Muscle layer of duodenum (tissue), 2 donors: ENCODE results near the gene CFI.

Experiments used
- H3K27ac ChIP-seq: one replicate; pipeline ENCODE4 v1.7.0; 2013; ENCODE audit warnings: mild to moderate bottlenecking, low read length
- H3K27me3 ChIP-seq: one replicate; pipeline ENCODE4 v1.7.0; 2013; ENCODE audit warnings: low read depth, mild to moderate bottlenecking, control low read depth, low read length
- H3K36me3 ChIP-seq, 2 donors: one replicate each; pipeline ENCODE4 v1.7.0; 2013; ENCODE audit warnings: low read length in 2 of 2, control low read depth in 1 of 2, mild to moderate bottlenecking in 1 of 2; ENCODE audit not compliant: insufficient read depth in 2 of 2, control insufficient read depth in 1 of 2
- H3K4me1 ChIP-seq, 2 donors: one replicate each; pipeline ENCODE4 v1.7.0; 2013; ENCODE audit warnings: low read length in 2 of 2, mild to moderate bottlenecking in 2 of 2, control low read depth in 1 of 2, moderate library complexity in 1 of 2; ENCODE audit not compliant: insufficient read depth in 2 of 2, control insufficient read depth in 1 of 2
- H3K4me3 ChIP-seq, 2 donors: one replicate each; pipeline ENCODE4 v1.7.0; 2013; ENCODE audit warnings: low read length in 2 of 2, low read depth in 1 of 2, mild to moderate bottlenecking in 1 of 2
- H3K9me3 ChIP-seq, 2 donors: one replicate each; pipeline ENCODE4 v1.7.0; 2013; ENCODE audit warnings: low read length in 2 of 2, control low read depth in 1 of 2, mild to moderate bottlenecking in 1 of 2; ENCODE audit not compliant: control insufficient read depth in 1 of 2
- donor health status: healthy.

Gene CFI

GRCh38 chr4:109818268-109818667 is 16.5 kb upstream of the CFI start:
- peaks cover 0 to 15% of the 10 kb centered on the region in 2 donors for H3K4me1 ChIP-seq
- H3K36me3 ChIP-seq = peaks cover 17 to 37% of the 10 kb centered on the region in 2 donors
- no peak overlapping the region for H3K4me3 ChIP-seq

DNA sequence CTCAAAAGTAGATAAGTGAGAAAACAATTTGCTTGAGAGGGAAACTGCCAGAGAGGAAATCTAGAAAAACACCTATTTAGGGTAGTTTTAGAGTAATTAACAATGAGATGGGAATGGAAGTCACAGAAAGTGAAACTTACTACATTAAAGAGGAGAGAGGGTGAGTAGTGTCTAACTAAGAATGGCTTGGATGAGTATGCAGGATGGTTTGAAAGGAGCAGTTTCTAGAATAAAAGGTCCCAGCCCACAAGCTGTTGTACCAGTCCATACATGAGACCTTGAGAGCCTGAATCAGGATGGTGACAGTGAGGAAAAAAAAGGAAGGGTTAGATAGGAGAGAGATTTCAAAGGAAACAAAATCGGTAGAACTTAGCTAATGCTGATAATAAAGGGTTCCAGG is 15.1 kb upstream of the CFI start:
- H3K4me3 ChIP-seq = peak overlapping the region; percentile 96 to 97

More at GRCh38 chr4:109818268-109818667, 16.5 kb upstream of the CFI start:
- Histone ChIP-seq H3K9me3 (no peaks in the 10 kb centered on the region), H3K27me3 (no peaks in the 10 kb centered on the region), H3K27ac (no peak overlapping the region)

DNA sequence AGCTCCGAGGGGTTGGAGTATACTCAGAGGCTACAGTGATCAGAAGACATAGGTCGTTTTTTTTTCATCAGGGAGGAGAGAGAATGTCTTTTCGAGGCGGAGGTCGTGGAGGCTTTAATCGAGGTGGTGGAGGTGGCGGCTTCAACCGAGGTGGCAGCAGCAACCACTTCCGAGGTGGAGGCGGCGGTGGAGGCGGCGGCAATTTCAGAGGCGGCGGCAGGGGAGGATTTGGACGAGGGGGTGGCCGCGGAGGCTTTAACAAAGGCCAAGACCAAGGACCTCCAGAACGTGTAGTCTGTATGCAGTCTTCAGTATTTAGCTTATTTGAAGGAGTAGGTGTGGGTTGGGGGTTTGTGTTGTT is 14.3 kb upstream of the CFI start:
- H3K9me3 ChIP-seq = no peaks in the 10 kb centered on the region
- peak overlapping the region; percentile 94 for H3K27ac ChIP-seq
- H3K36me3 ChIP-seq = peaks cover 14 to 17% of the 10 kb centered on the region in 2 donors
- peaks cover 0 to 15% of the 10 kb centered on the region in 2 donors for H3K4me1 ChIP-seq
- peak overlapping the region; percentile 96 to 97 for H3K4me3 ChIP-seq
- H3K27me3 ChIP-seq = no peaks in the 10 kb centered on the region

More for the DNA sequence above, 15.1 kb upstream of the CFI start:
- peaks cover 14 to 25% of the 10 kb centered on the region in 2 donors for H3K36me3 ChIP-seq
- no peaks in the 10 kb centered on the region for H3K9me3 ChIP-seq
- H3K27ac ChIP-seq = no peak overlapping the region
- peaks cover 0 to 15% of the 10 kb centered on the region in 2 donors for H3K4me1 ChIP-seq
- no peaks in the 10 kb centered on the region for H3K27me3 ChIP-seq

DNA sequence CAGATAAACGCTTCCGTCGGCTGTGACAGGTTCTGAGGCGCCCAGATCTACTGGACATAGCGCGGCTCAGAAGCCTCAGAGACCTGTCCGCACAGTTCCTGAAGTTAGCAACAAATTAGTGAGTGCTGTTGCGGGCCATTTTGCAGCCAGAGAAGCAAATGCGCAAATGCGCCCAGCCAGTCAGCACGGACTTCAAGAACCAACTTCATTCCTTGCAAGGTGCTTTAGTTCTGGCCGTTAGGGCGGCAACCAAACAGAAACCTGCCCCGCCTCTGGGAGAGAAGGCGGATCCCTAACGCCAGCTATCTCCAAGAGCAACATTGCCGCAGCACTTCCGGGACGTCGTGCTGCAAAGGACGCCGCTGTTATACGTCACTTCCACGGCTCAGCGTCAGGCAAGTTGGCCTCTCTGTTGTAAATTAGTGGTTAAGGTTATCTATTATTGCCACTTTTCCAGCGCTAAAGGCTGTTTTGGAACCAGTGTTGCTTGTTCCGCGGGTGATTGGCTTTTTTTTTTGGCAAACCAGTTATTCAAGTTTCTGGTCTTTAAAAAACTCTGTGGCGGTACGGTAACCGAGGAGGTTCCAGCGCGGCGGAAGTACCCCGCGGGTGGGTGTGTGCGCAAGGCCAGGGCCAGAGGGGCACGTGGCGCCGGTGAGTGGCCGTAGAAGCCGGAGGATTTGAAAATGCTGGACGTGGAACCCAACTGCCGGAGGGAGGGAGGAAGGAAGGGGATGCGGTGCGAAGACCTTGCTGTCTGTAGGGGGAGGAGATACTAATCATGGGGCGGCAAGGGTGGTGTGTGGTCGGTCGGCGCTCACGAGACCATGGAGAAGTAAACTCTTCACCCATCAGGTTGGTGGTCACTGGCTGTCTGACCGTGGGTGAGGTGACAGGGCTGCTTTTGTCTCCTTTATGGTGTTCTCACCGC is 13.6 kb upstream of the CFI start, which contains the start of gene GAR1:
TSS of gene GAR1 (plus strand) at position 612 of the 931 bp plus-strand sequence. CDS start 403 bp downstream, outside the sequence.
- no peaks in the 10 kb centered on the region for H3K9me3 ChIP-seq
- H3K27ac ChIP-seq = peak within 1 kb of the TSS; percentile 94
- H3K27me3 ChIP-seq = no peaks in the 10 kb centered on the region
- H3K4me3 ChIP-seq = peak within 1 kb of the TSS; percentile 96 to 97
- peaks cover 12 to 14% of the 10 kb centered on the region in 2 donors for H3K36me3 ChIP-seq
- peaks cover 0 to 15% of the 10 kb centered on the region in 2 donors for H3K4me1 ChIP-seq

DNA sequence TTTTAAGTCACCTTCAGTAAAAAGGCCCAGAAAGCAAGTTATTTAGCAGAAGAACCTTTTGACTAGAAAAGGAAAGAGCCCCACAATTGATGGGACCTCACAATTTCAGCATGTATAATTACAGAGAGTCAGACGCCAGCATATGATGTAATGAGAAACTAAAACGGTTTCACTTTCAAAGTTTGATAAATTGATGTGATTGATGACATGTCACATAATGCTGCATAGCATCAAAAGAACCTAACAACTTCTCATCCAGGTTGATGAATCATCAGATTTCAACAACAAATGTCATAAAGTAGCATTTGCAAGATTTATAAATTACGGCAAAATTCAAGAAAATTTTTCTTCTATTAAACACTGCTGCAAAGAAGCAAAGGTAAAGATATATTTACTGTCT is 9.9 kb upstream of the CFI start:
- Histone ChIP-seq H3K27ac (no peak overlapping the region), H3K36me3 (no peaks in the 10 kb centered on the region), H3K4me3 (no peak overlapping the region), H3K4me1 (peaks cover 0 to 8% of the 10 kb centered on the region in 2 donors), H3K9me3 (no peaks in the 10 kb centered on the region), H3K27me3 (no peaks in the 10 kb centered on the region)

DNA sequence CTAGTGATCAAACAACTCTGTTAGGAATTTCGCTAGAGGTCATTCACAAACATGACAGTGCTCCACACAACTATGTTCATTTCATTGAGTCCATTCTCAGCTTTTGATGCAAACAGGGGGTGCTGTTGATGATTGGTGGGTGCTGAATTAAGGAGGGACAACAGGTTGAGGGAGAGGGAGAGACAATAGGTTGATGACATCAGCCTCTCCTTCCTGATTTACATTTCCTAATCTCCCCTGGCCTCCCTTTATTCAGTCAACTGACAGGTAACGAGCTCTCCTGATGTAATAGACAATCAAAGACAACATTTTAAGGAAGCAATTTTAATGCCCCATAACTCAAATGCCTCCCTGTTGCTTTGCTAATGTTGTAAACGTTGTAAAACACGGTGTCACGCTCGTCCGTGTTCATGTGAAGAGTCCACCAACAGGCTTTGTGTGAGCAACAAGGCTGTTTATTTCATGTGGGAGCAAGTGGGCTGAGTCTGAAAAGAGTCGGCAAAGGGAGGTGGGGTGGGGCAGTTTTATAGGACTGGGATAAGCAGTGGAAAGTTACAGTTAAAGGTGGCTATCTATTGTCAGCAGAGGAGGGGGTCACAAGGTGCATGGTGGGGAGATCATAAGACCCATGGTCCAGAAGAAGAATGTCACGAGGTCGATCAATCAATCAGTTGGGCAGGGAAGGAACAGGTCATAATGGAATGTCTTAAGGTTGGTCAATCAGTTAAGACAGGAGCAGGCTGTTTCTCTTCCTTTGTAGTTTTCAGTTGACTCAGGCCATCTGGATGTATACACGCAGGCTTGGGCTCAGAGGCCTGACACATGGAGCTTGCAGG is 9.0 kb upstream of the CFI start:
- Histone ChIP-seq H3K36me3 (no peaks in the 10 kb centered on the region), H3K27ac (no peak overlapping the region), H3K9me3 (no peaks in the 10 kb centered on the region), H3K27me3 (no peaks in the 10 kb centered on the region), H3K4me3 (no peak overlapping the region), H3K4me1 (no peaks in the 10 kb centered on the region)

- Histone ChIP-seq H3K36me3 (no peaks in the 10 kb centered on the region), H3K27me3 (no peaks in the 10 kb centered on the region), H3K4me1 (no peaks in the 10 kb centered on the region), H3K9me3 (no peaks in the 10 kb centered on the region), H3K27ac (no peak overlapping the region), H3K4me3 (no peak overlapping the region)
These were observed 7.9 kb upstream of the CFI start for GRCh38 chr4:109809655-109810054.

DNA sequence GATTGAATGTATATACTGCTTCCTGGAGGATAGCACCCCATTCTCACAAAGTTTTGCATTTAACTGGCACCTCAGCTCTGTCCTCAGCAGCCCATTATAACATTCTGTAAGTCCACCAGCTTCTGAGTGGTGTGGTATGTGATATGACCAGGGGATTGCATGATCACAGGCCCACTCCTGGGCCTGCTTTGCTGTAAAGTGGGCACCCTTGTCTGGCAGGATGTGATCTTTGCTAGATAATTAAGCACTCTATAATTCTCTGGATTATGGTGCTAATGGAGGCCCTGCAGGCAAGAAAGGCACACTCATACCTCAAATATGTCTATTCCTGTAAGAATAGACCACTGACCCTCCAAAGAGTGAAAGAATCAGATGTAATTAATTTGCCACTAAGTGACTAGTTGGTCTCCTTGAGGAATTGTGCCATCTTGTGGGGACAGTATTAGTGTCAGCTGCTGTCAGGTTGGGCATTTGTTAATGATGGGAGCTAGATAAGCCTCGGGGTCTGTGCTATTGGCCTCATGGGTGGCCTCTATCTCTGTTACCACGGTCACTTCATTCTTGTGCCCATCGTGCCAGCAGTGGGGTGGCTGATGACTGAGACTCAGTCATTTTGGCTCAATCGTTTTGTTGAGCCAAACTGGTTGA is 2.2 kb upstream of the CFI start:
- Histone ChIP-seq H3K27me3 (no peaks in the 10 kb centered on the region), H3K4me1 (no peaks in the 10 kb centered on the region), H3K27ac (no peak overlapping the region), H3K9me3 (no peaks in the 10 kb centered on the region), H3K4me3 (no peak overlapping the region), H3K36me3 (no peaks in the 10 kb centered on the region)

- Histone ChIP-seq H3K27ac (peak overlapping the region; percentile 3), H3K36me3 (no peaks in the 10 kb centered on the region), H3K9me3 (peaks cover under 1 to 3% of the 10 kb centered on the region in 2 donors), H3K27me3 (no peaks in the 10 kb centered on the region), H3K4me3 (peak overlapping the region in 1 of 2 donors; percentile 53), H3K4me1 (no peaks in the 10 kb centered on the region)
These were observed 555 bp downstream of the CFI start for GRCh38 chr4:109801099-109801789.

GRCh38 chr4:109798866-109799265 is 2.9 kb downstream of the CFI start:
- Histone ChIP-seq H3K36me3 (no peaks in the 10 kb centered on the region), H3K27ac (no peak overlapping the region), H3K4me1 (no peaks in the 10 kb centered on the region), H3K27me3 (no peaks in the 10 kb centered on the region), H3K4me3 (no peak overlapping the region), H3K9me3 (peaks cover 7 to 13% of the 10 kb centered on the region in 2 donors)
